H1 (cell line): Measurements from ENCODE around the gene DGKI. TPM values are rescaled to one million over a fixed set of nuclear protein-coding genes. Genes with fewer than 3 reads are reported as not detected.

Experiments
- CTCF ChIA-PET: fragments of 300-600 bp; sonication (Branson Sonifier 250); formaldehyde crosslinking; loops from one replicate; lab custom pipeline; 2021; ENCODE audit not compliant: partially characterized antibody; lab: Charles Lee
- POLR2A ChIA-PET: fragments of 300-600 bp; sonication (Branson Sonifier 250); formaldehyde crosslinking; loops from one replicate; lab custom pipeline; 2021; ENCODE audit warnings: inconsistent platforms; ENCODE audit not compliant: partially characterized antibody; lab: Charles Lee
- DNase-seq, 2 experiments: peaks; one replicate each; pipeline versions ENCODE4 v3.0.0 to v3.0.0-alpha.2; 2010 to 2022; ENCODE audit warnings: low spot score in 2 of 2, low read depth in 1 of 2, mixed read lengths in 1 of 2
- FAIRE-seq: peaks from 2 replicates; lab custom pipeline; 2011; peaks lifted over from hg19 to GRCh38; lab: Jason Lieb, UNC
- H2AFZ ChIP-seq: 2 replicates; pipeline ENCODE4 v1.8.1; 2012; ENCODE audit warnings: low read length, inconsistent platforms
- H2AK5ac ChIP-seq: 2 replicates; pipeline ENCODE4 v1.6.1; 2013; ENCODE audit warnings: low read depth, low read length
- H2BK120ac ChIP-seq: replicated peaks from 2 replicates; pipeline ENCODE3; 2013; ENCODE audit warnings: low read depth, low read length, inconsistent platforms
- H2BK12ac ChIP-seq: 2 replicates; pipeline ENCODE4 v1.6.1; 2013; ENCODE audit warnings: low read depth, low read length
- H2BK15ac ChIP-seq: 2 replicates; pipeline ENCODE4 v1.6.1; 2013; ENCODE audit warnings: low read length
- H2BK20ac ChIP-seq: 2 replicates; pipeline ENCODE4 v1.6.1; 2013; ENCODE audit warnings: low read length
- H2BK5ac ChIP-seq: 2 replicates; pipeline ENCODE4 v1.6.1; 2013; ENCODE audit warnings: low read depth, low read length
- H3K14ac ChIP-seq: 2 replicates; pipeline ENCODE4 v1.6.1; 2013; ENCODE audit warnings: inconsistent platforms; ENCODE audit not compliant: insufficient read length
- H3K18ac ChIP-seq: 2 replicates; pipeline ENCODE4 v1.6.1; 2013; ENCODE audit warnings: low read length; ENCODE audit errors: extremely low read depth
- H3K23ac ChIP-seq: 2 replicates; pipeline ENCODE4 v1.6.1; 2013; ENCODE audit warnings: inconsistent platforms; ENCODE audit not compliant: insufficient read length
- H3K23me2 ChIP-seq: 2 replicates; pipeline ENCODE4 v1.6.1; 2013; ENCODE audit warnings: low read depth, low read length
- H3K27ac ChIP-seq: 2 replicates; pipeline ENCODE4 v1.6.1; 2011; ENCODE audit warnings: low read depth, low read length, inconsistent platforms
- H3K27me3 ChIP-seq, 4 experiments: replicated peaks in 1 of 4; 1 replicate in 1 of 4; 2 replicates in 3 of 4; pipeline versions ENCODE4 v1.6.1 to v1.8.1; 2011 to 2013; ENCODE audit warnings: low read length in 3 of 4, mild to moderate bottlenecking in 3 of 4, inconsistent platforms in 2 of 4, mixed read lengths in 2 of 4, moderate library complexity in 1 of 4; ENCODE audit not compliant: control insufficient read depth in 3 of 4, insufficient read depth in 3 of 4; ENCODE audit errors: extremely low read depth in 1 of 4
- H3K36me3 ChIP-seq, 4 experiments: 2 replicates each; pipeline versions ENCODE4 v1.6.1 to v1.8.1; 2011 to 2013; ENCODE audit warnings: mild to moderate bottlenecking in 4 of 4, low read length in 3 of 4, moderate library complexity in 2 of 4, control low read depth in 1 of 4, inconsistent platforms in 1 of 4; ENCODE audit not compliant: insufficient read depth in 4 of 4, control insufficient read depth in 2 of 4
- H3K4ac ChIP-seq: replicated peaks from 2 replicates; pipeline ENCODE3; 2013; ENCODE audit warnings: low read length, low read depth, mixed read lengths, inconsistent platforms; ENCODE audit not compliant: insufficient read length
- H3K4me1 ChIP-seq, 4 experiments: replicated peaks in 1 of 4; 1 replicate in 1 of 4; 2 replicates in 3 of 4; pipeline versions ENCODE4 v1.6.1 to v1.8.1; 2011 to 2013; ENCODE audit warnings: low read length in 3 of 4, inconsistent platforms in 2 of 4, mixed read lengths in 1 of 4; ENCODE audit not compliant: insufficient read depth in 4 of 4, control insufficient read depth in 3 of 4
- H3K4me2 ChIP-seq, 2 experiments: 2 replicates each; pipeline versions ENCODE4 v1.6.1 to v1.8.1; 2011 to 2013; ENCODE audit warnings: low read depth in 2 of 2, low read length in 2 of 2, control low read depth in 1 of 2, inconsistent platforms in 1 of 2, mild to moderate bottlenecking in 1 of 2; ENCODE audit not compliant: insufficient read depth in 1 of 2
- H3K4me3 ChIP-seq, 4 experiments: fragments of 200-600, 300-600 bp in 1 of 4; sonication (generic), shearing (Covaris generic), sonication (Bioruptor Twin) in 1 of 4; 2 replicates each; pipeline versions ENCODE4 v1.5.1 to v1.8.1; 2011 to 2016; ENCODE audit warnings: low read length in 4 of 4, low read depth in 3 of 4, control low read depth in 2 of 4, inconsistent platforms in 2 of 4, mild to moderate bottlenecking in 2 of 4, mixed read lengths in 1 of 4, moderate library complexity in 1 of 4; ENCODE audit not compliant: insufficient read depth in 2 of 4; ENCODE audit errors: extremely low read depth in 1 of 4
- H3K56ac ChIP-seq: replicated peaks from 2 replicates; pipeline ENCODE3; 2013; ENCODE audit warnings: low read depth, mild to moderate bottlenecking, mixed read lengths, low read length, inconsistent platforms; ENCODE audit not compliant: insufficient read length
- H3K79me1 ChIP-seq: 2 replicates; pipeline ENCODE4 v1.6.1; 2013; ENCODE audit warnings: low read depth, low read length, control low read depth
- H3K79me2 ChIP-seq, 2 experiments: 2 replicates each; pipeline versions ENCODE4 v1.6.1 to v1.8.1; 2012 to 2013; ENCODE audit warnings: low read length in 2 of 2, mild to moderate bottlenecking in 2 of 2, inconsistent platforms in 1 of 2; ENCODE audit not compliant: insufficient read depth in 2 of 2, control insufficient read depth in 1 of 2
- H3K9ac ChIP-seq, 4 experiments: replicated peaks in 1 of 4; 1 replicate in 1 of 4; 2 replicates in 3 of 4; pipeline versions ENCODE4 v1.6.1 to v1.8.1; 2011 to 2013; ENCODE audit warnings: low read depth in 3 of 4, low read length in 3 of 4, control low read depth in 2 of 4, mild to moderate bottlenecking in 2 of 4, moderate library complexity in 2 of 4, inconsistent platforms in 1 of 4; ENCODE audit errors: extremely low read depth in 1 of 4
- H3K9me3 ChIP-seq, 2 experiments: 2 replicates each; pipeline versions ENCODE4 v1.6.1 to v1.8.1; 2012 to 2013; ENCODE audit warnings: mild to moderate bottlenecking in 2 of 2, moderate library complexity in 2 of 2, control low read depth in 1 of 2, inconsistent platforms in 1 of 2, low read depth in 1 of 2, low read length in 1 of 2, mixed read lengths in 1 of 2; ENCODE audit not compliant: insufficient read depth in 2 of 2
- H4K20me1 ChIP-seq, 2 experiments: replicated peaks in 1 of 2; 2 replicates each; pipeline versions ENCODE3 to v1.8.1; 2011 to 2013; ENCODE audit warnings: inconsistent platforms in 2 of 2, low read length in 2 of 2, mild to moderate bottlenecking in 1 of 2; ENCODE audit not compliant: insufficient read depth in 2 of 2, control insufficient read depth in 1 of 2
- H4K5ac ChIP-seq: 2 replicates; pipeline ENCODE4 v1.6.1; 2013; ENCODE audit warnings: low read length, low read depth, mixed read lengths, inconsistent platforms; ENCODE audit not compliant: insufficient read length
- H4K8ac ChIP-seq: 2 replicates; pipeline ENCODE4 v1.8.0; 2013; ENCODE audit warnings: mild to moderate bottlenecking, moderate library complexity, low read length, inconsistent platforms; ENCODE audit not compliant: insufficient read depth; ENCODE audit errors: extremely low read depth
- H4K91ac ChIP-seq: replicated peaks from 2 replicates; pipeline ENCODE3; 2013; ENCODE audit warnings: low read length, mixed read lengths, inconsistent platforms; ENCODE audit not compliant: insufficient read length
- EZH2 ChIP-seq: fragments of 200-600 bp; sonication (generic); IDR thresholded peaks from 2 replicates; pipeline ENCODE4 v1.7.1; 2012; ENCODE audit warnings: low read depth, mild to moderate bottlenecking, moderate library complexity, low read length, inconsistent platforms; ENCODE audit not compliant: severe bottlenecking
- FOSL1 ChIP-seq: IDR thresholded peaks from 2 replicates; pipeline ENCODE4 v1.6.1; 2011; ENCODE audit warnings: mild to moderate bottlenecking, low read depth, low read length, moderate library complexity; ENCODE audit not compliant: insufficient read depth
- JUND ChIP-seq: IDR thresholded peaks from 2 replicates; pipeline ENCODE4 v1.6.1; 2011; ENCODE audit warnings: mild to moderate bottlenecking, improper control_type of control experiment, low read length
- POLR2AphosphoS5 ChIP-seq: IDR thresholded peaks from 2 replicates; pipeline ENCODE4 v1.6.1; 2011; ENCODE audit warnings: low read depth, low read length
- SIX5 ChIP-seq: IDR thresholded peaks from 2 replicates; pipeline ENCODE4 v1.6.1; 2011; ENCODE audit warnings: mild to moderate bottlenecking, low read depth, low read length
- SUZ12 ChIP-seq: fragments of 200-600 bp; sonication (generic); IDR thresholded peaks from 2 replicates; pipeline ENCODE4 v1.6.1; 2012; ENCODE audit warnings: mild to moderate bottlenecking, inconsistent platforms, low read length, moderate library complexity, mixed read lengths
- YY1 ChIP-seq: IDR thresholded peaks from 2 replicates; pipeline ENCODE4 v1.6.1; 2011; ENCODE audit warnings: low read depth, mild to moderate bottlenecking, low read length
- WGBS, 2 experiments: shearing (Covaris generic) in 1 of 2; methylation state at CpG; one replicate each; pipeline versions ENCODE4 v1.1.6 to v1.1.7; 2013 to 2015; ENCODE audit warnings: low lambda C conversion rate in 2 of 2, mixed read lengths in 2 of 2, inconsistent platforms in 1 of 2, low coverage in 1 of 2, missing lambda C conversion rate in 1 of 2; ENCODE audit not compliant: insufficient replicate concordance in 2 of 2, insufficient coverage in 1 of 2, insufficient read length in 1 of 2; ENCODE audit errors: extremely low coverage in 1 of 2, missing lambda C conversion rate in 1 of 2; 5-methylcytosine and 5-hydroxymethylcytosine counted together
- polyA plus RNA-seq, 7 experiments: library from polyadenylated mRNA; depleted of rRNA in 3 of 7; stranded (reverse) in 5 of 7; unstranded in 2 of 7; fragments of >200 nt in 5 of 7; fragments of 200-250 nt in 2 of 7; gene quantifications; 1 replicate in 5 of 7; 2 replicates in 1 of 7; 4 replicates in 1 of 7; pipeline versions ENCODE4 v1.2.1 to v1.2.3, GENCODE V29; 2011 to 2013; ENCODE audit warnings: missing spikeins in 2 of 7, mixed read lengths in 2 of 7
- total RNA-seq: library from RNA; stranded (reverse); fragmentation: NEBNext Ultra II Directional; extraction: Animal tissue kit (Norgen Biotek cat#: 25700); gene quantifications from 2 replicates; pipeline ENCODE4 v1.2.1, GENCODE V29; 2021

The DGKI gene
- total and polyA plus RNA-seq, 2 of the 8 experiments (the other 6 are each of a cell fraction or from before 2014, with no cell fraction given) = 0.20 to 0.71 TPM

DNA sequence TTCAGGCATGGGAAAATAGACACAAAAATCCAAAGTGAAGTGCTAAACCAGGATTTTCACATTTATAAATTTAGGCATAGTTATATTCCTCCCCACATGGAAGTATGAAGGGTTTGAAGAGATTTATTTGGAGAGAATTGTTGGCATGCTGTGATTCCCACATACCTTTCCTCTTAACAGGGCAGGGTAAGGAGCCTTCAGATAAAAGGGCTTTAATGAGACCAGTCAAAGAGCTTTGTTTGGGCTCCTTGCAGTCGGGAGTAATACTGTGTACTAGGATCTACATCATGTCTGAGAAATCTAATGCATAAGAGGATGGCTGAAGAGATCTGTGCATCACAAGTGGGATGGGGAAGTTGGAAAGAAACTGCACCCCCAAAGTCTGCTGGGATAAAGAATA lies 362.4 kb downstream of the DGKI start:
- Histone ChIP-seq H2AFZ (no peak overlapping the region), H2BK5ac (no peak overlapping the region), H3K18ac (no peak overlapping the region), H3K14ac (no peak overlapping the region), H4K91ac (no peak overlapping the region), H3K23ac (no peak overlapping the region), H3K27ac (no peak overlapping the region), H3K9ac (no peak overlapping the region), H3K4ac (no peak overlapping the region), H3K9me3 (peaks cover 0 to 3% of the 10 kb centered on the region in 2 experiments; a peak in 1 of 4 replicates), H2BK12ac (no peak overlapping the region), H3K4me1 (no peaks in the 10 kb centered on the region; a peak in 1 of 7 replicates), H2BK20ac (no peak overlapping the region), H4K5ac (no peak overlapping the region), H3K79me2 (no peaks in the 10 kb centered on the region), H3K79me1 (no peaks in the 10 kb centered on the region), H4K20me1 (no peaks in the 10 kb centered on the region), H4K8ac (no peak overlapping the region), H3K4me2 (no peak overlapping the region), H3K4me3 (no peak overlapping the region), H3K23me2 (no peaks in the 10 kb centered on the region), H3K27me3 (no peaks in the 10 kb centered on the region), H2BK15ac (no peak overlapping the region), H3K36me3 (no peaks in the 10 kb centered on the region), H2BK120ac (no peak overlapping the region), H3K56ac (no peak overlapping the region), H2AK5ac (no peak overlapping the region)
- POLR2A ChIA-PET = no interaction called here
- DNase-seq (no peak), FAIRE-seq (no peak)
- 100% methylated on average over 1 of the region's 1 CpG; no CpG with 5 or more reads in 1 of the 2 experiments for WGBS, 2 experiments
- TF ChIP-seq SIX5 = no peak
- TF ChIP-seq YY1 = no peak
- no peak for TF ChIP-seq SUZ12
- TF ChIP-seq EZH2 = no peak
- no peak for TF ChIP-seq POLR2AphosphoS5
- TF ChIP-seq JUND = no peak
- no peak for TF ChIP-seq FOSL1
- CTCF ChIA-PET = no interaction called here
